Measurements from ENCODE around the gene BCCIP. TPM values are rescaled to one million over a fixed set of nuclear protein-coding genes. Genes with fewer than 3 reads are reported as not detected.

Gene BCCIP
- total and polyA plus RNA-seq, 8 donors: 18.6 to 40.8 (median 28.3) TPM

GRCh38 chr10:125866421-125867029 is 43.2 kb downstream of the BCCIP start:
- intact Hi-C loops (cut with DNase I): no loop called here
- Histone ChIP-seq H3K9me3 (no peaks in the 10 kb centered on the region), H3K36me3 (peaks cover 0 to 14% (median 7%) of the 10 kb centered on the region in 3 donors), H3K4me1 (peaks cover 3 to 8% (median 7%) of the 10 kb centered on the region in 3 donors), H3K27me3 (no peaks in the 10 kb centered on the region), H3K4me3 (no peak overlapping the region), H3K27ac (no peak overlapping the region)
- no peak for TF ChIP-seq CTCF (IDR thresholded peaks at IDR 0.05)
- ATAC-seq (peak in 1 of 4 donors; percentile 14), FAIRE-seq (no peak), DNase-seq (no peak)
- WGBS, 2 donors: 93 to 96% methylated on average over 7 of the region's 7 CpGs

- ATAC-seq (peak; percentile 77 to 92 (median 88)), DNase-seq (peak in 1 of 6 donors; percentile 38), FAIRE-seq (peak; percentile 85)
- H3K27me3 ChIP-seq: no peaks in the 10 kb centered on the region
- 29 to 31% methylated on average over 7 of the region's 7 CpGs for WGBS, 2 donors
- no peak overlapping the region for H3K27ac ChIP-seq
- intact Hi-C loops (cut with DNase I): no loop called here
- no peaks in the 10 kb centered on the region for H3K9me3 ChIP-seq
- H3K4me1 ChIP-seq: peaks cover 3 to 8% (median 8%) of the 10 kb centered on the region in 3 donors
- TF ChIP-seq CTCF (IDR thresholded peaks at IDR 0.05): peak; percentile 54 to 87 (median 84)
- peaks cover 0 to 14% (median 7%) of the 10 kb centered on the region in 3 donors for H3K36me3 ChIP-seq
- H3K4me3 ChIP-seq: no peak overlapping the region
These were observed 45.1 kb downstream of the BCCIP start for GRCh38 chr10:125868372-125868975.

DNA sequence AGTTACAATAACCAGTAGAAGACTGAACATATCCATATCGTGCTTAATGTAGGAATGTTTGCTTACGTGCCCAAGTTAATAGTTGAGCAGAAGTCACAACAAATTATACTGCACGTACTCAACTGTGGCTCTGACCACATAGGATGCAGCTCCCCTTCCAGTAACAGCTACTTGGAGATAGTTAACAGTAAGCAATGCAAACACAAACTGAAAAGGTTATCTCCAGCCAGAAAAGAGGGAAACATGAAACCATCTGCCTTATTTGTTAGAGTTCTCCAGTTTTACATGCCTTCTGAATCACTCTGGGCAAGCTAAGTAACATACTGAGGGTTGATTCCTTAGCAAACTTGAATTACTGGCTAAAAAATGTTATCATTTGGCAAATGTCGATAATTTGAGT is 48.0 kb downstream of the BCCIP start:
- ATAC-seq (peak in 1 of 4 donors; percentile 22), FAIRE-seq (no peak), DNase-seq (no peak)
- no peak overlapping the region for H3K27ac ChIP-seq
- no peak for TF ChIP-seq CTCF (IDR thresholded peaks at IDR 0.05)
- no peak overlapping the region for H3K4me3 ChIP-seq
- H3K27me3 ChIP-seq: no peaks in the 10 kb centered on the region
- intact Hi-C loops (cut with DNase I): no loop called here
- 59 to 69% methylated on average over 4 of the region's 4 CpGs for WGBS, 2 donors
- peaks cover 0 to 5% (median 5%) of the 10 kb centered on the region in 3 donors for H3K36me3 ChIP-seq
- no peaks in the 10 kb centered on the region for H3K9me3 ChIP-seq
- peaks cover 3 to 8% (median 8%) of the 10 kb centered on the region in 3 donors for H3K4me1 ChIP-seq

DNA sequence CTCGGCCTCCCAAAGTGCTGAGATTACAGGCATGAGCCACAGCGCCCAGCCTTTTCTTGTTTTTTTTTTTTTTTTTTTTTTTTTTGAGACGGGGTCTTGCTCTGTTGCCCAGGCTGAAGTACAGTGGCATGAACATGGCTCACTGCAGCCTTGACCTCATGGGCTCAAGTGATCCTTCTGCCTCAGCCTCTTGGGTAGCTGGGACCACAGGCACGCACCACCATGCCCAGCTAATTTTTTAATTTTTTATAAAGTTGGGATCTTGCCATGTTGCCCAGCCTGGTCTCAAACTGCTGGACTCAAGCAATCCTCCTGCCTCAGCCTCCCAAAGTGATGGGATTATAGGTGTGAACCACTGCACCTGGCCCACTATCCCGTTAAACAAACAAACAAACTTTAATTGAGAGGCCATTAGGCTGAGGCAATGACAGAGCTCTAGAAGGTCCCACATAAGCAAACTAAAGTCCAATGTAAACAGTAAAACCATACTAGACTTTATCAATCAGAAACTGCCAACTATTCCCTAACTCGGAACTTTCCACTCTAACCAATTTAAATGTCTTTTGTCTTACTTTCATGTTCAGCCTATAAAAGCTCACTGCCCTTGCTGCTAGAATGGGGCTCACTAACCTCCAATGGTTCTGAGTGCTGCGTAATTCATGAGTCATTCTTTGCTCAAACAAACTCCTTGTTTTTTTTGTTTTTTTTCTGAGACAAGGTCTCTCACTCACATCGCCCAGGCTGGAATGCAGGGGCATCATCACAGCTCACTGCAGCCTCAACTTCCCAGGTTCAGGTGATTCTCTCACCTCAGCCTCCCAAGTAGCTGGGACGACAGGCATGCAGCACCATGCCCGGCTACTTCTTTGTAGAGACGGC is 55.9 kb downstream of the BCCIP start:
- ATAC-seq: peak; percentile 84 to 88 (median 86)
- Histone ChIP-seq H3K4me1 (peaks cover 0 to 29% (median 16%) of the 10 kb centered on the region in 3 donors), H3K4me3 (no peak overlapping the region), H3K36me3 (no peaks in the 10 kb centered on the region), H3K27ac (peak overlapping the region in 2 of 4 donors; percentile 40 to 62), H3K9me3 (no peaks in the 10 kb centered on the region), H3K27me3 (no peaks in the 10 kb centered on the region)
- intact Hi-C loops (cut with DNase I): no loop called here
- DNase-seq: peak in 3 of 6 donors; percentile 38 to 49 (median 38)
- TF ChIP-seq CTCF (IDR thresholded peaks at IDR 0.05): no peak
- 68 to 71% methylated on average over 11 of the region's 11 CpGs for WGBS, 2 donors
- no peak for FAIRE-seq

Data from pancreas (tissue), 10 donors.